Keratinocyte (primary cell): Measurements from ENCODE around the gene SPON1. TPM values are rescaled to one million over a fixed set of nuclear protein-coding genes. Genes with fewer than 3 reads are reported as not detected.

Experiments
- DNase-seq: peaks from one replicate; pipeline ENCODE4 v3.0.0-alpha.2; 2011; ENCODE audit warnings: low read depth, missing footprints, low spot score
- FAIRE-seq: peaks from 2 replicates; lab custom pipeline; 2011; peaks lifted over from hg19 to GRCh38; lab: Jason Lieb, UNC
- H2AFZ ChIP-seq: 2 replicates; pipeline ENCODE4 v1.6.0; 2012; ENCODE audit warnings: low read length, control low read depth, inconsistent platforms; ENCODE audit not compliant: control insufficient read depth
- H3K27ac ChIP-seq: 2 replicates; pipeline ENCODE4 v1.5.1; 2011; ENCODE audit warnings: low read length; ENCODE audit not compliant: control insufficient read depth, insufficient read depth
- H3K27me3 ChIP-seq: 3 replicates; pipeline ENCODE4 v1.6.0; 2011; ENCODE audit warnings: low read length; ENCODE audit not compliant: control insufficient read depth, insufficient read depth; ENCODE audit errors: extremely low read depth
- H3K36me3 ChIP-seq, 2 experiments: 2 replicates in 1 of 2; 3 replicates in 1 of 2; pipeline ENCODE4 v1.5.1; 2011; ENCODE audit warnings: low read length in 2 of 2, mild to moderate bottlenecking in 1 of 2; ENCODE audit not compliant: control insufficient read depth in 2 of 2, insufficient read depth in 2 of 2; ENCODE audit errors: extremely low read depth in 1 of 2
- H3K4me1 ChIP-seq: 3 replicates; pipeline ENCODE4 v1.5.1; 2011; ENCODE audit warnings: low read length; ENCODE audit not compliant: control insufficient read depth, insufficient read depth; ENCODE audit errors: extremely low read depth
- H3K4me2 ChIP-seq: 3 replicates; pipeline ENCODE4 v1.6.0; 2011; ENCODE audit warnings: low read depth, low read length; ENCODE audit not compliant: control insufficient read depth, insufficient read depth; ENCODE audit errors: extremely low read depth
- H3K4me3 ChIP-seq, 3 experiments: fragments of 200-600 bp in 1 of 3; sonication (generic) in 1 of 3; 2 replicates in 2 of 3; 3 replicates in 1 of 3; pipeline ENCODE4 v1.5.1; 2011 to 2016; ENCODE audit warnings: low read length in 3 of 3, mild to moderate bottlenecking in 3 of 3, control low read depth in 2 of 3, inconsistent platforms in 1 of 3, low read depth in 1 of 3, mixed read lengths in 1 of 3, mixed run types in 1 of 3, moderate library complexity in 1 of 3; ENCODE audit not compliant: control insufficient read depth in 2 of 3, insufficient read depth in 2 of 3; ENCODE audit errors: extremely low read depth in 1 of 3
- H3K79me2 ChIP-seq: 2 replicates; pipeline ENCODE4 v1.6.0; 2012; ENCODE audit warnings: low read length; ENCODE audit not compliant: control insufficient read depth, insufficient read depth
- H3K9ac ChIP-seq: 3 replicates; pipeline ENCODE4 v1.6.0; 2011; ENCODE audit warnings: low read length; ENCODE audit not compliant: control insufficient read depth, insufficient read depth; ENCODE audit errors: extremely low read depth
- H3K9me1 ChIP-seq: 3 replicates; pipeline ENCODE4 v1.6.0; 2011; ENCODE audit warnings: low read length; ENCODE audit not compliant: control insufficient read depth, insufficient read depth; ENCODE audit errors: extremely low read depth
- H3K9me3 ChIP-seq: 2 replicates; pipeline ENCODE4 v1.5.1; 2012; ENCODE audit warnings: low read depth, low read length; ENCODE audit not compliant: control insufficient read depth
- H4K20me1 ChIP-seq: 3 replicates; pipeline ENCODE4 v1.6.0; 2011; ENCODE audit warnings: low read length; ENCODE audit not compliant: control insufficient read depth, insufficient read depth; ENCODE audit errors: extremely low read depth
- EZH2 ChIP-seq: IDR thresholded peaks from one replicate; pipeline ENCODE4 v1.6.1; 2012; ENCODE audit warnings: inconsistent platforms, mild to moderate bottlenecking, low read length, moderate library complexity
- dilution Hi-C: fragments of 300-500 bp; cut with MboI; formaldehyde crosslinking; loops from one replicate; pipeline ENCODE4 v1.7.0; 2020; ENCODE audit warnings: low sequenced_read_pairs; ENCODE audit not compliant: extremely low pct_ligation_motif_present
- polyA plus RNA-seq, 5 experiments: library from polyadenylated mRNA; depleted of rRNA in 3 of 5; stranded (reverse) in 3 of 5; stranded (forward) in 1 of 5; unstranded in 1 of 5; fragments of >200 nt; gene quantifications; 1 replicate in 1 of 5; 2 replicates in 3 of 5; 3 replicates in 1 of 5; pipeline versions ENCODE4 v1.2.1 to v1.2.3, GENCODE V29; 2011 to 2012; ENCODE audit warnings: missing spikeins in 2 of 5, low read depth in 1 of 5, low replicate concordance in 1 of 5
- TF ChIP-seq, protein P1 (sequence below), 3 experiments: IDR thresholded peaks in 1 of 3; conservative IDR thresholded peaks in 1 of 3; optimal IDR thresholded peaks in 1 of 3; 2 replicates in 2 of 3; 3 replicates in 1 of 3; pipeline versions ENCODE3 to v1.5.1; 2011; ENCODE audit warnings: low read length in 3 of 3, mild to moderate bottlenecking in 3 of 3, moderate library complexity in 2 of 3, control low read depth in 1 of 3, inconsistent platforms in 1 of 3; ENCODE audit not compliant: insufficient read depth in 2 of 3; ENCODE audit errors: extremely low read depth in 1 of 3

Gene SPON1
- polyA plus RNA-seq, 1 donor (not counting 4 experiments of a cell fraction or from before 2014, with no cell fraction given): not detected

DNA sequence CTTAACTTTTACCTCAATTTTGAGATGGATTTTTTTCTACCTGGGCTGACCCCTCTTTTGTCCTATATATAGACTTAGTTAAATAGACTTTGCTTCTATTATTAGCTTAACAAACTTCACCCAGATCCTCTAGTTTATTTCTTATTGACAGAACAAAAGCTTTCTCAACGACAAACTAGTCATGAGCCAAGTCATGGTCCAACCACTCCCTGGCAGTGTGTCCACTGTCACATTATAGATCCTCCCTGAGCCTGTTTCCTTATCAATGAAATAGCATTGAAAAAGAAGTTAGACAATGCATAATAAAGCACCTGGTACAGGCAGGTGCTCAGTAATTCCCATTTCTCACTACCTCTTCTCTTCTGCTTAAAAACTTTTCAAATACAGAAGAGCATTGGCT lies 155.1 kb downstream of the SPON1 start:
- FAIRE-seq (no peak), DNase-seq (no peak)
- Histone ChIP-seq H3K27ac (no peak overlapping the region), H2AFZ (no peak overlapping the region), H3K36me3 (no peaks in the 10 kb centered on the region), H3K9me3 (no peaks in the 10 kb centered on the region), H3K4me1 (no peaks in the 10 kb centered on the region), H4K20me1 (no peaks in the 10 kb centered on the region), H3K4me3 (no peak overlapping the region), H3K27me3 (no peaks in the 10 kb centered on the region), H3K9ac (no peak overlapping the region), H3K4me2 (no peak overlapping the region), H3K9me1 (no peaks in the 10 kb centered on the region), H3K79me2 (no peaks in the 10 kb centered on the region)
- dilution Hi-C loops: no loop called here
- TF ChIP-seq, protein P1, sequence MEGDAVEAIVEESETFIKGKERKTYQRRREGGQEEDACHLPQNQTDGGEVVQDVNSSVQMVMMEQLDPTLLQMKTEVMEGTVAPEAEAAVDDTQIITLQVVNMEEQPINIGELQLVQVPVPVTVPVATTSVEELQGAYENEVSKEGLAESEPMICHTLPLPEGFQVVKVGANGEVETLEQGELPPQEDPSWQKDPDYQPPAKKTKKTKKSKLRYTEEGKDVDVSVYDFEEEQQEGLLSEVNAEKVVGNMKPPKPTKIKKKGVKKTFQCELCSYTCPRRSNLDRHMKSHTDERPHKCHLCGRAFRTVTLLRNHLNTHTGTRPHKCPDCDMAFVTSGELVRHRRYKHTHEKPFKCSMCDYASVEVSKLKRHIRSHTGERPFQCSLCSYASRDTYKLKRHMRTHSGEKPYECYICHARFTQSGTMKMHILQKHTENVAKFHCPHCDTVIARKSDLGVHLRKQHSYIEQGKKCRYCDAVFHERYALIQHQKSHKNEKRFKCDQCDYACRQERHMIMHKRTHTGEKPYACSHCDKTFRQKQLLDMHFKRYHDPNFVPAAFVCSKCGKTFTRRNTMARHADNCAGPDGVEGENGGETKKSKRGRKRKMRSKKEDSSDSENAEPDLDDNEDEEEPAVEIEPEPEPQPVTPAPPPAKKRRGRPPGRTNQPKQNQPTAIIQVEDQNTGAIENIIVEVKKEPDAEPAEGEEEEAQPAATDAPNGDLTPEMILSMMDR (optimal IDR thresholded peaks at IDR 0.05 in 1 of 3, IDR thresholded peaks at IDR 0.05 in 1 of 3, conservative IDR thresholded peaks at IDR 0.05 in 1 of 3; ENCODE audit: extremely low read depth in 1 of 3, insufficient read depth in 2 of 3, low read length in 3 of 3): no peak
- no peak for TF ChIP-seq EZH2

DNA sequence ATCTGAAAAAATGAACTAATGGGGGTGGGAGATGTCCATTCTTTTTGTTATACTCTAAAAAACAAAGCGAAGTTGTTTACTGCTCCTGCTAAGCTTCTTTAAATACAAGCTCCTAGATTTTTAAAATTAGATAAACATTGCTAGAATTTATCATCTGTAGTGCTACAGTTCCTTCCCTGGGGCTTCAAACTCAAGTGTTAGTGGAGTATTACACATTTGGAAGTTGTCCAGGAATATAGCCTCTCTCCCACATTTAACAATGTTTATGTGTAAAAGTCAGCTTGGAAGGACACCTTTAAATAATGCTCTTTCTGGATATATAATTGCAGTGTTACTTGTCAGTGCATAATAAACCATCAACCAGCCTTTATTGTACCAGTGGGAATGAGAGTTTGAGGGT lies 155.5 kb downstream of the SPON1 start:
- H3K9me1 ChIP-seq: no peaks in the 10 kb centered on the region
- no peaks in the 10 kb centered on the region for H3K4me1 ChIP-seq
- DNase-seq (no peak), FAIRE-seq (no peak)
- no peak overlapping the region for H2AFZ ChIP-seq
- no peaks in the 10 kb centered on the region for H3K9me3 ChIP-seq
- H3K4me3 ChIP-seq: no peak overlapping the region
- no peak overlapping the region for H3K4me2 ChIP-seq
- H3K27me3 ChIP-seq: no peaks in the 10 kb centered on the region
- H3K79me2 ChIP-seq: no peaks in the 10 kb centered on the region
- dilution Hi-C loops: no loop called here
- TF ChIP-seq, protein P1 (optimal IDR thresholded peaks at IDR 0.05 in 1 of 3, IDR thresholded peaks at IDR 0.05 in 1 of 3, conservative IDR thresholded peaks at IDR 0.05 in 1 of 3; ENCODE audit: extremely low read depth in 1 of 3, insufficient read depth in 2 of 3, low read length in 3 of 3): no peak
- no peak for TF ChIP-seq EZH2
- no peaks in the 10 kb centered on the region for H3K36me3 ChIP-seq
- no peaks in the 10 kb centered on the region for H4K20me1 ChIP-seq
- no peak overlapping the region for H3K9ac ChIP-seq
- no peak overlapping the region for H3K27ac ChIP-seq
